Stimulated activated naive B cell treated with anti-CD40 and anti-IgM and Interleukin-4, amounts not matched to agents 10 μg/mL and 1 μg/mL and 100 μg/mL, for 72 hours (primary cell): ENCODE data around the gene ZDHHC18.

ENCODE experiments used
- ATAC-seq, 2 donors: fragments of 150-1000 bp; cut with Tn5 transposase; replicated peaks; 2 replicates each; pipeline ENCODE4 v1.10.0; 2021; ENCODE audit warnings: moderate library complexity in 1 of 2
- DNase-seq: peaks from one replicate; pipeline ENCODE4 v3.0.0; 2021
- H3K27ac Mint-ChIP-seq: one replicate; pipeline ENCODE4 v1.8.0; 2022; ENCODE audit warnings: mild to moderate bottlenecking, mixed read lengths
- H3K27me3 Mint-ChIP-seq, 2 donors: one replicate each; pipeline ENCODE4 v1.8.0; 2022; ENCODE audit warnings: mixed read lengths in 2 of 2
- H3K36me3 Mint-ChIP-seq, 2 donors: one replicate each; pipeline ENCODE4 v1.8.0; 2022; ENCODE audit warnings: mixed read lengths in 2 of 2, mild to moderate bottlenecking in 1 of 2
- H3K4me1 Mint-ChIP-seq, 2 donors: one replicate each; pipeline ENCODE4 v1.8.0; 2022; ENCODE audit warnings: mixed read lengths in 2 of 2, mild to moderate bottlenecking in 1 of 2
- H3K4me3 Mint-ChIP-seq, 2 donors: one replicate each; pipeline ENCODE4 v1.8.0; 2022; ENCODE audit warnings: mild to moderate bottlenecking in 2 of 2, mixed read lengths in 2 of 2, moderate library complexity in 1 of 2
- H3K9me3 Mint-ChIP-seq, 2 donors: one replicate each; pipeline ENCODE4 v1.8.0; 2022; ENCODE audit warnings: mixed read lengths in 2 of 2, mild to moderate bottlenecking in 1 of 2

ZDHHC18 gene

DNA sequence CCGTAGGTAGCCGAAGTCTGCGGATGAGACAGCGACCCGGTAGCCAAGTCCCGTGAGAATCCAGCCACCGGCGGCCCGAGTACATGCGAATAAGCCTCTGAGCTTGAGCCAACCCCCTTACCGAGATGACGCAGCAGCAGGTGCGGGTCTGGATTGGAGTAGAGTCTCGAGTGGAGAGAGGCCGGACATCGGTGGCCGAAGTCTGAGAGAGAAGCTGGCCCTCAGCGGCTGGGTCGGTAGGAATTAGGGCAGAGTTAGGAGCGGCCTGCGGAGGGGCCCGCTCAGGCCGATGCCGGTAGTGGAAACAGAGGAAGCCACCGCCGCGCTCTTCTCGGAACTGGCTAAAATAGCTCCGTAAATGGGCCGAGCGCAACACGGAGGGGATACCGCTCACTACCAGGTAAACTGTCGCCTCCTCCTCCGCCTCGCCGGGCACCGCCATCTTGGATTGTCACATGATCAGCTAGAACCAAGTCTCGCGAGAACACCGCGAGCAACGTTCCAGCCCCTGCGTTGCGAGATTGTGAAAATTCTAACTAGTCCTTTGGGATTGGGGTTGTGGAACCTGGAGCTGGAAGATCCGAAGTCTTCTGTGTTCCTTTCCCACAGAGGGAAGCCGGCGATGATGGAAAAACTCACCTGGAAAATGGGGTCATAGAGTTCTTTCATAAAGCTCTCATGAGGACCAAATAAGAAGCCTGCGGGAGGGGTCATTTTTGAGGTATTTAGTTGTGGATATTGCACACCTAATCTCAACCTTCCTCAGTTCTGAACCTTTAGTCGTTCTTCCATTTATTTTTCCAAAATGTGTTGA is 73.7 kb downstream of the ZDHHC18 start, which contains the start of gene GPATCH3:
TSS of gene GPATCH3 (minus strand) at position 467 of the 814 bp plus-strand sequence. CDS start at position 442, 25 bp downstream.
- Mint-ChIP-seq H3K9me3 (no peaks in the 10 kb centered on the region), H3K4me3 (peak within 1 kb of the TSS; percentile 92 to 98), H3K27me3 (no peaks in the 10 kb centered on the region), H3K36me3 (peaks cover 10 to 17% of the 10 kb centered on the region in 2 donors), H3K4me1 (peaks cover 21 to 30% of the 10 kb centered on the region in 2 donors), H3K27ac (peak within 1 kb of the TSS; percentile 100)
- DNase-seq (peak; percentile 82), ATAC-seq (peak; percentile 90 to 93)

DNA sequence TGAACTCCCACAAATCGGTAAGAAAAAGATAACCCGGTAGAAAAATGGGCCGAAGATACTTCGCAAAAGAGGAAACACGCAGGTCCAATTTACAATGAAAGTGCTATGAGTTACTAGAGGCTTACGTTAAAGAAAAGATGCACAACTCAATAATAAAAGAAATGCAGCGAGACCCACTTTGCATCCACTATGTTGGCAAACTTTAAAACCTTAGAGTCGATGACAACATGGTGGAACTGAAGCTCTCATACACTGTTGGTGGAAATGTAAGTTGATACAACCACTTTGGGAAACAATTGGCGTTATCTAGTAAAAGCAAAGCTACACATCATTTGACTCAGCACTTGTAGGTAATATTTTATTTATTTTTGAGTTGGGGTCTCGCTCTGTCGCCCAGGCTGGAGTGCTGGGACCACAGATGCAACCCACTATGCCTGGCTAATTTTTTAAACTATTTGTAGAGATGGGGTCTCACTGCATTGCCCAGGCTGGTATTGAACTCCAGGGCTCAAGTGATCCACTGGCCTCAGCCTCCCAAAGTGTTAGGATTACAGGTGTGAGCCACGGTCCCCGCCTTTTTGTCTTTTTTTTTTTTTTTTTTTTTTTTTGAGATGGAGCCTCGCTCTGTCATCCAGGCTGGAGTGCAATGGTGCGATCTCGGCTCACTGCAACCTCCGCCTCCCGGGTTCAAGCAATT is 74.5 kb downstream of the ZDHHC18 start:
- Mint-ChIP-seq H3K36me3 (peaks cover 10 to 11% of the 10 kb centered on the region in 2 donors), H3K4me1 (peaks cover 21 to 30% of the 10 kb centered on the region in 2 donors), H3K9me3 (no peaks in the 10 kb centered on the region), H3K27ac (peak overlapping the region; percentile 100), H3K4me3 (peak overlapping the region; percentile 92 to 98), H3K27me3 (no peaks in the 10 kb centered on the region)
- DNase-seq = no peak
- ATAC-seq = peak; percentile 1 to 4
